Measurements from ENCODE around the gene KYAT1. TPM values are rescaled to one million over a fixed set of nuclear protein-coding genes. Genes with fewer than 3 reads are reported as not detected.

KYAT1 gene
- total and polyA plus RNA-seq, 12 donors, result 8.9 to 20.3 (median 11.1) TPM

- H3K4me1 ChIP-seq, result peaks cover 15 to 58% (median 52%) of the 10 kb centered on the region in 9 donors
- H3K36me3 ChIP-seq, result peaks cover 0 to 52% (median 13%) of the 10 kb centered on the region in 9 donors
These were observed 19.6 kb upstream of the KYAT1 start for GRCh38 chr9:128901379-128901778.

GRCh38 chr9:128899566-128900322 is 18.0 kb upstream of the KYAT1 start:
- 53 to 56% methylated on average over 8 of the region's 8 CpGs for WGBS, 2 donors
- no peak for DNase-seq
- Histone ChIP-seq H3K36me3 (peaks cover 0 to 61% (median 24%) of the 10 kb centered on the region in 9 donors), H3K27me3 (no peaks in the 10 kb centered on the region), H3K9me3 (no peaks in the 10 kb centered on the region), H3K27ac (peak overlapping the region; percentile 7 to 86 (median 64)), H3K4me3 (no peak overlapping the region), H3K4me1 (peaks cover 15 to 57% (median 51%) of the 10 kb centered on the region in 9 donors)
- peak in 7 of 8 donors; percentile 24 to 72 (median 54) for ATAC-seq
- intact Hi-C loops (cut with DNase I), result no loop called here
- no peak for TF ChIP-seq CTCF (IDR thresholded peaks at IDR 0.05)

More at GRCh38 chr9:128901379-128901778, 19.6 kb upstream of the KYAT1 start:
- Histone ChIP-seq H3K27me3 (no peaks in the 10 kb centered on the region), H3K4me3 (no peak overlapping the region), H3K27ac (peak overlapping the region; percentile 58 to 86 (median 71)), H3K9me3 (no peaks in the 10 kb centered on the region)
- DNase-seq (no peak), ATAC-seq (no peak)
- 91 to 97% methylated on average over 7 of the region's 7 CpGs for WGBS, 2 donors
- no peak for TF ChIP-seq CTCF (IDR thresholded peaks at IDR 0.05)
- intact Hi-C loops (cut with DNase I), result no loop called here

- Histone ChIP-seq H3K27ac (peak overlapping the region; percentile 19 to 86 (median 64)), H3K36me3 (peaks cover 0 to 68% (median 24%) of the 10 kb centered on the region in 9 donors), H3K9me3 (no peaks in the 10 kb centered on the region), H3K4me1 (peaks cover 15 to 57% (median 48%) of the 10 kb centered on the region in 9 donors), H3K27me3 (no peaks in the 10 kb centered on the region), H3K4me3 (no peak overlapping the region)
- TF ChIP-seq CTCF (IDR thresholded peaks at IDR 0.05), result no peak
- 78 to 86% methylated on average over 18 of the region's 18 CpGs for WGBS, 2 donors
- intact Hi-C loops (cut with DNase I), result no loop called here
- no peak for DNase-seq
- ATAC-seq, result no peak
These were observed 17.3 kb upstream of the KYAT1 start for GRCh38 chr9:128898845-128899565.

GRCh38 chr9:128898382-128898781 is 16.6 kb upstream of the KYAT1 start:
- no peak for ATAC-seq
- H3K4me3 ChIP-seq, result no peak overlapping the region
- intact Hi-C loops (cut with DNase I), result no loop called here
- DNase-seq, result no peak
- no peaks in the 10 kb centered on the region for H3K9me3 ChIP-seq
- H3K27me3 ChIP-seq, result no peaks in the 10 kb centered on the region
- WGBS, 2 donors, result 80 to 93% methylated on average over 5 of the region's 5 CpGs
- H3K36me3 ChIP-seq, result peaks cover 0 to 74% (median 28%) of the 10 kb centered on the region in 9 donors
- H3K27ac ChIP-seq, result peak overlapping the region in 8 of 10 donors; percentile 19 to 86 (median 68)
- TF ChIP-seq CTCF (IDR thresholded peaks at IDR 0.05), result no peak
- peaks cover 15 to 57% (median 49%) of the 10 kb centered on the region in 9 donors for H3K4me1 ChIP-seq
